Endometrium (tissue), 2 donors: ENCODE results near the gene ENTPD8.
"Not testable (repeated sequence)": the region's sequence is repeated elsewhere in the genome, so short reads cannot be mapped to it uniquely, and the experiment has no call there.

Source experiments
- FAIRE-seq: peaks from 2 replicates; lab custom pipeline; 2012; peaks lifted over from hg19 to GRCh38; lab: Jason Lieb, UNC
- donor health status: control.
- donor health status: control.

Gene ENTPD8

DNA sequence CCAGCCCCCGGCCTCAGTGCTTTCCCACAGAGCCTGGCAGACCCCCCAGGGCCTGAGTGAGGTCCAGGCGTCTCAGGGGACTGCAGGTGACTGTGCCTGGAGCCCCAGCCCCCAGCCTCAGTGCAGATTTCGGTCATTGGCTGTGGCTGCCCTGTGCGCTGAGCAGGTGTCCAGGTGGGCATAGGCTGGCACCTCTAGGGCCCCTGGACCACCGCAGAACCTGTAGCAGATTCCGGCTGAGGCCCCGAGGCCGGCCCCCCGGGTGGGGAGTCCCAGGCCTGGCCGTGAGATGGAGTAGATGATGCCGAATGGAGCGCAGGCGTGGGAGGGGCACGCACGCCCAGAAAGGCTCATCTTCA lies 30.3 kb downstream of the ENTPD8 start:
- FAIRE-seq, result no peak

DNA sequence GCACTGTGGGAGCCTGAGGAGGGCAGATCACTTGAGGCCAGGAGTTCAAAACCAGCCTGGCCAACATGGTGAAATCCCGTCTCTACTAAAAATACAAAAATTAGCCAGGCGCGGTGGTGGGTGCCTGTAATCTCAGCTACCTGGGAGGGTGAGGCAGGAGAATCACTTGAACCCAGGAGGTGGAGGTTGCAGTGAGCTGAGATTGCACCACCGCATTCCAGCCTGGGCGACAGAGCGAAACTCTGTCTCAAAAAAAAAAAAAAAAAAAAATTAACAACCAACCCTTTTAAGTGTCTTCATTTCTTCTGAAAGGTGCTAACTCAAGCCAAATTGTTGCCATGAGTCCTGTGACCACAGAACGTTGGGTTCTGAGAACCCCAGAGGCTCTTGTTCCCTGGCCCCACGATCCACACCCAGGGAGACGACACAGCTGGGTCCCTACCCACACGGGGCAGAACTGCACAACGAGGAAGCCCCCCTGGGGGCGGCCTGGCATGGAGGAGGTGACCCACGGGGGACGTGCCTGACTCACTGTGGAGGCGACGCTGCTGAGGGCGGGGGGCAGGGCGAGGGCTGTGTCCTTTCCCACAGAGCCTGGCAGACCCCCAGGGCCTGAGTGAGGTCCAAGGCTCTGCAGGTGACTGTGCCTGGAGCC lies 30.8 kb downstream of the ENTPD8 start:
- FAIRE-seq, result not testable (repeated sequence)

DNA sequence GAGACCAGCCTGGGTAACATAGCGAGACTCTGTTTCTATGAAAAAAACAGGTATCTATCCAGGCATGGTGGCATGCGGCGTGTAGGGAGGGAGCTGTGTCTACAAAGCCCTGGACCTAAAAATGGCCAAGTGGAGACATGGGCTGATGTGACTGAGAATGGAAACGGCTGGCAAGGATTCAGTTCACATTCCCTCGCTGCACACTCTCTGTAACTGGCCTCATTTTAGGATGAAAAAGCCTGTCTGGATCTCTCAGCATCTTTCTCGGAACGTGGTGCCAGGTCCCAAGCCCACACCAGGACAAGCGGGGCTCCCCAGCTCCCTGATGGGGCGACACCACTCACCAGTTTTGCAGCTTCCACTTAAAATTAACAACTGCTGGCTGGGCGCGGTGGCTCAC lies 31.6 kb downstream of the ENTPD8 start:
- no peak for FAIRE-seq

DNA sequence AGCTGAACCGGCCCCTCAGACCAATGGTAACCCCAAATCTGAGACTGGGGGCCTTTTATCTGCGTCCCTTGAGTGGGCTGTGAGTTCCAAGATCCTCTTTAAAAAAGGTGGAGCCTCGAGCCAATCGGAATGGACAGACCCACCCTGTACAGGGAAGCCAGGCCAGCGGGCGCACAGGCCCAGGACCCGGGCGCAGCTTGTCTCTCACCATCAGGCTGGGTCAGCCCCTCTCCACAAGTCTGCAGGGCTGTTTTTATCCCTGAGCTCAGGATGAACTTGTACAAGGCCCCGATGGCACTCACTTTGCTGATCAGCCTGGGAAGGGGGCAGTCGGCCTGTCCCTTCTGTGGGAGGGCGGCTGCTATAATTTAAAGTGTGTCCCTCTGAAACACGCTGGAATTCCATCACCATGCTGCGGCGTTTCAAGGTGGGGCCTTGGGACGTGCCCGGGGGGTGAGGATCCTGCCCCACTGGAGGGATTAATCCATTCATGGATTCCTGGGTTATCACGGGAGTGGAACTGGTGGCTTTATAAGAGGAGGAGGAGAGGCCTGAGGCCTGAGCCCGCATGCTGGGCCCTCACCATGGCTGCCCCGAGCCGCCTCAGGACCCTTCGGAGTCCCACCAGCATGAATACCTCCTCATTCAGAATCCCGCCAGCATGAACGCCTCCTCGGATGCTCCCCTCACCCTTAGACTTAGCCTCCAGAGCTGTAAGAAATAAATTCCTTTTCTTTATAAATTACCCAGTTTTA lies 32.3 kb downstream of the ENTPD8 start:
- no peak for FAIRE-seq

DNA sequence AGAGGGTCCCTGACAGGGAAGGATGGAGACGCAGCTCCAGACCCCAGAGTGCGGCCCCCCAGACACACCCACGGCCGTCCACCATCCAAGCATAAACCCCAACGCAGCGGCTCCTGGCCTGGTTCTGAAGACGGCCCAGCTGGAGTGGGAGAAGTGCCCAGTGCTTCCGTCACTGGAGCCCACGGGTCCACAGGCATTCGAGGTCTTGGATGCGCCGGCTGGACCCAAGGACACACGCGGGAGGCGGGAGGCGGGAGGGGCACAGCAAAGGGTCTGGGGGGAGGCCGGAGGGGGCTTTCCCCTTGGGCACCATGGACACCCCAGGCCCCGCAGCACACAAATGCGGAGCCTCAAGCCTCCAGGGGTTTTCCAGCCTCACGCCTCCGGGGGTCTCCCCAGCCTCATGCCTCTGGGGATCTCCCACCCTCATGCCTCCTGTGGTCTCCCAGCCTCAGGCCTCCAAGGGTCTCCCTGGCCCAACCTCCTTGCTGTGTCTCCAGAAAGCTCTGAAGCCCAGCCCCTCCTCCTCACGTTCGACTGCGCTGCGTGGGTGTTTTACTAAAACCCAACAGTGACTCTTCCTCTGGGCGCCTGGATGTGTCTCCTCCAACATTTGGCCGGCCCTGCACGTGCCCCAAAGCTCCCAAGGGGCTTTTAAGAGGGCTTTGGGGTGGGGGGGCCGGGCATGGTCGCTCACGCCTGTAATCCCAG lies 33.4 kb downstream of the ENTPD8 start:
- no peak for FAIRE-seq

DNA sequence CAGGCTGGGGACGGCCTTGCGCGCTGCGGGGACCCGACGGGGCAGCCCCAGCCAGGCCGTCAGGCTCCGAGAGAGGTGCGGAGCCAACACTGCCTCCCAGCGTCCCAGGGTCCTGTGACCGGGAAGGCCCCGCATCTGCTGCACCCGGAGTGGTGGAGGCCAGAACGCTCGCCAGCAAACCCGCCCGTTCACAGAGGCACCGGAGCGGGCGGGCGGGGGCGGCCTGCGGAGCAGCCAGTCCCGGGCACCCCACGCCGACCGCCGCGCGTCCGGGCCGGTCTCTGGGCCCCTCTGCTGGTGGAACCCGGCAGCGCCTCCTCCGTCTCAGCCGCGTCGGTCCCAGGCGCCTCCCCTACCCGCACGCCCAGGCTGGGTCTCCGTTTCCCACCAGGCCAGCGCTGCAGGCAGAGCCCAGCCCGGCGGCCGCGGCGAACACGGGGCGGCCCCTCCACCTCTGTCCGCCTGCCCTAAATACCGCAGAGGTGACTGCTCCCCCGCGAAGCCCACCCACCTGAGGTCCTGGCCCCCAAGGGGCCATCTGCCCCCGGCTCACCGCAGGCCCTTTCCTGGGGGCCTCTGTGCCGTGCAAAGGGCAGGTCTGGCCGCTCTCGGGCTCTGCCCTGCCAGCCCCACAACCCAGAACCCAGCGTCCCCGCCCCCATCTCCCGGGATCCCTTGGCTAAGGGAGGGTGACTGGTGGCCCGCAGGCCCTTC lies 34.1 kb downstream of the ENTPD8 start:
- FAIRE-seq, result no peak

DNA sequence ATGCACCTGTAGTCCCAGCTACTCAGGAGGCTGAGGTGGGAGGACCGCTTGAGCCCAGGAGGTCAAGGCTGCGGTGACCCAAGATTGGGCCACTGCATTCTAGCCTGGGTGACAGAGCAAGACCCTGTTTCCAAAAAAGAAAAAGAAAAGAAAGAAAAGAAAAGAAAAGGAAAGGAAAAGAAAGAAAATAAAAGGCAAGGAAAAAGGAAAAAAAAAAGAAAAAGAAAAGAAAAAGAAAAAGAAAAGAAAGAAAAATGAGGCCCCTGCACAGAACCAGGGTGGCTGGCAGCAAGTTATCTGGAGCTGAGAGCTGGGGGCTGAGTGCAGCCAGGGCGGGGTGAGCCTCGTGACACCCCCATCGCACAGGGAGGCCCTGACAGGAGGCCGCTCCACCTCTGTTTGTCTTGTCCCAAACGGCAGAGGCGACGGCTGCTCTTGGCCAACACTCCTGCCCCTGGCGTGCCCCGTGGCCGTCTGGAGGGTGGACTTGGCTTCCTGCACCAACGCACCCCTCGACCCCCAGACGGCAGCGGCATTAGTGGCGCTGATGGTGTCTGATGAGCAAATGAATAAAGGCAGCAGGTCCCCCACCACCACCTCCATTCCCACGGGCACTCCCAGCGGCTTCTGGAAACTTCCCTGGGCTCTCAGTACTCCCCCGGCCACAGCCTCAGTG lies 34.9 kb downstream of the ENTPD8 start:
- FAIRE-seq, result no peak

DNA sequence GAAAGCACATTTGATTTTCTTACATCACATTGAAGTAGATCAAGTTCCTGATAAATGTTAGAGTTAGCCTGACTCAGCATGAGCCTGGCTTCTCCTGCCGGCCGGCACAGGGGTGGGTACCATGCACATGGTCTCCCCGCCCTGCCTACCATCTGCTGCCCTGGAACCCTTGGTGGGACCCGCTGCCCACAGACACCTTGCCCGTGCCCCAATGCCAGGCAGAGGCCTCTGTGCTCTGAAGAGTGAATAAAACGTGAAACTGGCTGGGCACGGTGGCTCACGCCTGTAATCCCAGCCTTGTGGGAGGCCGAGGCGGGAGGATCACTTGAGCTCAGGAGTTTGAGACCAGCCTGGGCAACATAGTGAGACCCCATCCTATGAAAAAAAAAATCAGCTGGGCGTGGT lies 35.5 kb downstream of the ENTPD8 start:
- FAIRE-seq, result no peak

DNA sequence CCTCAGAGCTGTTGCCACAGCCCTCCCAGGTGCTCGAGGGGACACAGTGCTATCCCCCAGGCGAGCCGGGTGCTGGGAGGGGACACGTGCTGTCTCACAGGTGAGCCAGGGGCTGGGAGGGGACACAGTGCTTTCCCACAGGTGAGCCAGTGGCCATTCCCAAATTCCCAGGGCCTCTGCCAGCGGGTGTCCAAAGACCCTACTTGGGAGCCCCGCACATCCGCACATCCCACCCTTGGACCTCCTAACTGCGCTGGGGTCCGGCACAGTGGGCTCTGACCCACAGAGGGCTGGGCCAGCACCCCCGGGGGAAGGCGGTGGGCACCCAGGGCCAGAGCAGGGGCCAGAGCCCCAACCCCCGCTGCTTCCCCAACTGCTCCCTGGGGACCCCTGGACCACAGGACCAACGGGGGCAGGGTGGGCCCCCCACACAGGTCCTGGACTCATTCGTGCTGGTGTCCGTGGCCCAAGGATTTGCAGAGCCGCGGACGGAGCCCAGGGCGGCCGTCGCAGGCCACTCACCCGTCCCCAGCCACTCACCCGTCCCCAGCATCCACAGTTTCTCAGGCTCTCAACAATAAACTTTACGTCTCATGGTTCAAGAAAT lies 36.1 kb downstream of the ENTPD8 start:
- no peak for FAIRE-seq

DNA sequence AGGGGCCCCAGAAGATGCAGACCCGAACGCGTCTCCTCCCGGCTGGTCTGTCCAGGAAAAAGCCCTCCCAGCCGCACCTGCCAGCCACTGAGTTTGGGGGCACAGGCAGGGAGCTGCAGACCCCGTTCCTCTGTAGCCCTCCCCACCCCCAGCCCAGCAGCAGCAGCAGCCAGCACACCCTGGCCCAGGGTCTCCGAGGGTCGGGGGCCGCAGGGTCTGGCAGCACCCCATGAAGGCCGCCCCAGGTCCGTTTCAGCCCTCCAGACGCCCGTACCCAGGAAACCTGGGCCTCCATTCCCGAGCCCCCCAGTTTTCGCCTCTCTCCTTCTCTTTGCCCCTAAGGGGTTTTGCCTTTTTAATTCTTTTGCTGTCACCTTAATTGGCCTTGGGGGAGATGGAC lies 37.9 kb downstream of the ENTPD8 start:
- FAIRE-seq, result no peak

DNA sequence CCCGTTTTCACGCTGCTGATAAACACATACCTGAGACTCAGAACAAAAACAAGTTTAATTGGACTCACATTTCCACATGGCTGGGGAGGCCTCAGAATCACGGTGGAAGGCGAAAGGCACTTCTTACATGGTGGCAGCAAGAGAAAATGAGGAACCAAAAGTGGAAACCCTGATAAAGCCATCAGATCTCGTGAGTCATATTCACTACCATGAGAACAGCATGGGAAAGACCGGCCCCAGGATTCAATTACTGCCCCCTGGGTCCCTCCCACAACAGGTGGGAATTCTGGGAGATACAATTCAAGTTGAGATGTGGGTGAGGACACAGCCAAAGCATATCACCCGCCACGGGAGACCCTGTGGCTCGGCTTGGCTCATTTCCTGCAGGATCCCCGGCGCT lies 38.4 kb downstream of the ENTPD8 start:
- no peak for FAIRE-seq

DNA sequence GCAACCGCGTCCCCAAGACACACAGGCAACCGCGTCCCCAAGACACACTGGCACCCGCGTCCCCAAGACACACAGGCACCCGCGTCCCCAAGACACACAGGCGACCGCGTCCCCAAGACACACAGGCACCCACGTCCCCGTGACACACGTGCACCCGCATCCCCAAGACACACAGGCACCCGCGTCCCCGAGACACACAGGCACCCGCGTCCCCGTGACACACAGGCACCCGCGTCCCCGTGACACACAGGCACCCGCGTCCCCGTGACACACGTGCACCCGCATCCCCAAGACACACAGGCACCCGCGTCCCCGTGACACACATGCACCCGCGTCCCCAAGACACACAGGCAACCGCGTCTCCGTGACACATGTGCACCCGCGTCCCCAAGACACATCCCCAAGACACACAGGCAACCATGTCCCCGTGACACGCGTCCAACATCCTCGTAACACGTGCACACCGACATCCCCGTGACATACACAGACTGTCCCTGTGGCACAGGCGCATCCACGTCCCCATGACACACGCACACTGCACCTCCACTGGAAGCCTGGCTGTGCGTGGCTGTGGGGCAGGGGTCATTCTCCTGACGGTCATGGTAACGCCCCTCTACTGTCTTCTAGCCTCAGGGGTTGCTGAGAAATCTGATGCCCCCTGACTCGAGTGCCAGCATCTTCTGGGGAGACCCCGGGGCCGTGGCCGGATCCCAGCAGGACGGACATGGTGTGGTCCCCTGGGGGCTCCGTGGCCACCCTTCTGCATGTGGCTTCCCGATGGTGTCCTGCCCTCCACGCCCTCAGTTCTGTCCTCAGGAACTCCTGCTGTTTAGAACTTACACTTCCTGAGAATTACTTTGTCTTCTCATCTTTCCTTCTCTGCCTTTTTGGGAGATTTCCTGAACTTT lies 42.3 kb downstream of the ENTPD8 start:
- FAIRE-seq, result no peak

DNA sequence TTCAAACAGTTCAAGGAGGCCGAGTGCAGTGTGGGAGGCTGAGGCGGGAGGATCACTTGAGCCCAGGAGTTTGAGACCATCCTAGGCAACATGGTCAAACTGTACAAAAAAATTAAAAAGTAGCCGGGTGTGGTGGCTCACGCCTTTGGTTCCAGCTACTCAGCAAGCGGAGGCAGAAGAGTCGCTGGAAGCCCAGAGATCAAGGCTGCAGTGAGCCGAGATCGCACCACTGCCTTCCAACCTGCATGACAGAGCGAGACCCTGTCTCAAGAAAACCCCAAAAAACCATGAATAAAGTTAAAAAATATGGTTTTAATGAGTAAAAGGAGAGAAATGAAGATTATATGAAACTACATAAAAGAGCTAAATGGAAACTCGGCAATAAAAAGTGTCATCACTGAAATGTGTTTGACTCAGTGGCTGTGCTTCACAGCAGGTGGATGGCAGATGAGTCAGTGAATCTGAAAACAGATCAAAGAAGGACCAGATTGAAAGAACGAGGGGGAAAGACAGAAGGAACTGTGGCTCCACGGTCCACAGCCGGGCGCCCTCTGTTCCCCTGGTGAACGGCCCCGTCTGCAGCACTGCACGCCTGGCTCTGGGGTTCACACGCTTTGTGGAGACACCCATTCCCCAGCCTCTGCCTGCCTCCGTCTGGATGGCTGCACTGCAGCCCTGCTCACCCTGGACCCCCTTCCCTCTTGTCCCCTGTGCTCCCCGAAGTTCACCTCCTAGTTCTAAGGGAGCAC lies 43.3 kb downstream of the ENTPD8 start:
- no peak for FAIRE-seq

DNA sequence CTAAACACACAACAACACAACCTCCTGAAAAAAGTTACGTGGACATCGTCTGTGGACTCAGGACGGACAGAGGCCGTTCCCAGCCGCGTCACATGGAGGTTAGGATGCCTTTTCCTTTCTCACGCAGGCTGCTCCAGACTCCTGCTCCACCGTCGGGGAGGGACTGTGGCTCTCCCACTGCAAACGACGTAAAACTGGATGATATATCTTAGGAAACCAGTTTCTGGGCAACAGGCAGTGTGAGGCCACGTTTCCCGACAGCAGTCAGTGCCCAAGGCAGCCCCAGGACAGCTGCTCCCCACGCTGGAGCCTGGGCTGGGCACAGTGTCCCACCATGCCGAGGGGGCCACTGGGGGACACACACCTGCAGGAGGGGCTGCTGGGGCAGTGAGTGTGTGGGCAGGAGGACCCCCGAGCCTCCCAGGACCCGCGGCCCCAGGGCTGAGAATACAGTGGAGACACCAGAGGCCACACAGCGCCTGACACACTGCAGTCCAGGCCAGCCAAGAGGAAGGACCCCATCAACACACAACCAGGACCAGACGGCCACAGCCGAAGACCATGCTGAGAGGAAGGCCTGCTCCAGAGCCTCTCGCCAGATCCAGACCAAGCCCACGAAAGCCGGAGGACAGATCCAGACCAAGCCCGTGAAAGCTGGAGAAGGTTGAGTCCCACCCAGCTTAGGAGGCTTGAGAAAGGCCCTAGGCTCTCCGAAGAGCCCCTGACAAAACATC lies 44.4 kb downstream of the ENTPD8 start:
- FAIRE-seq, result no peak

DNA sequence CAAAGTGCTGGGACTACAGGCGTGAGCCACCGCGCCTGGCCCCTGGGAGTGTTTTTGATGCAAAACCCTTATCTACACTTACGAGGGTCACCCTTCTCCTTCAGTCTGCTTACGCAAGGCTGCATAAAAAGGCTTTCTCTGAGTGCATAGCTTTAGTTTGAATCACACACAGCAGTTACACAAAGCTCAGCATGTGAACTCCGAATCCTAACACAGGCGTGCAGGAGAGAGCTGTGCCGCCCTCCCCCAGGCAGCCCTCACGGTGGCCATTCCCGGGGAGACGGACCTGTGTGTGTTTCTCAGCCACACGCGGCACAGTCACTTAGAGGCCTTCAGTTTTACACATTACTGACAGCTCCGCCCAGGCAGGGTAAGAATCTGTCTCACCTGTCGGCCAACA lies 44.9 kb downstream of the ENTPD8 start:
- FAIRE-seq, result no peak

DNA sequence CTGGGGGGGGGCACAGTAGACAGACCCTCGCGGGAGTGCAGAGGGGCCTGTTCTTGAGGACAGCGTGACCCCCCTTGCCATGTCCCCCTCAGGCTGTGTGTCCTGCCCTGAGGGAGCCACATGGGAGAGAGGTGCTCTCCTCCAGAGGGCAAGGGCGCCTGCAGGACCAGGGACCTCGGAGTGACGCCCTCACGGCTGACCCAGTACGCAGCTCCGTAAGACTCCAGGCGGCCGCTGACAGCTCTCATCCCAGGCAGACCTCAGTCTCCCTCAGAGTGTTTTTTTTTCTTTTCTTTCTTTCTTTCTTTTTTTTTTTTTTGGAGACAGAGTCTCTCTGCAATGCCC lies 45.5 kb downstream of the ENTPD8 start:
- FAIRE-seq, result no peak

DNA sequence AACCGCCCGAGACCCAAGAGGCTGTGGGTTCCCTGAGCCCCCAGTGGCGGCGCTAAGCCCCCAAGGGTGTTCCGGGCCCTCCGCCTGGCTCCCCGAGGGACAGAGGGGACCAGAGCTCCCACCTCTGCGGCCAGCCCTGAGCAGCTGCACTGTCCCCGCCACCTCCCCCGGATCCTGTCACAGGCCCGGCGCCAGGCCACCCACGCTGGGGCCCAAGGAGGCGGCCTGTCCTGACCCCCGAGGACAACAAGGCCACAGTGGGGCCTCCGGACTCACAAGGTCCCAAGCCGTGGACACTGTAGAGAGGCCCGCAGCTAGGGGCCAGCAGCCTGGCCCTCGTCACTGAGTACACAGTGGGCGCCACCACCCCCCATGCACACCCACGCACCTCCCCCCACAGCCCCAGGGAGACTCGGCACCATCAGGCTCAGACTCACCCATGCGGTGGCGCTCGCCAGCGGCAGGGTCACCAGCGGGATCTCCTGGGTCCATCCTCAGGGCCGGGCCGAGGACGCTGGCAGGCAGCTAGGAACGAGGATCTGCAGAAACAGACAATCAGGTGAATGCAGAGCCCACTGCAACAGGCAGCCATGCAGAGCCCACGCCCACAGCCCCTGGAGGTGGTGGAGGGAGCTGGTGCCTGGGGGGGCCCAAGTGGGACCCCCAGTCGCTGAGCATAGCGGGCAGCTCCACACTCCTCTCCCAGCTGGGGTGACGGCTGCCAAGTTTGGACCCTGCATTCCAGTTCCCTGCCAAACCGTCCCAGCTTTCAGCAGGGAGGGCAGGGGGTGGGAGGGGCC lies 46.1 kb downstream of the ENTPD8 start:
- FAIRE-seq, result no peak
